ENCODE measurements around the gene RBMX.
"Not testable (repeated sequence)": the region's sequence is repeated elsewhere in the genome, so short reads cannot be mapped to it uniquely, and the experiment has no call there.

Gene RBMX

GRCh38 chrX:136880452-136881013, at the start of gene RBMX:
RBMX (minus strand) TSS chrX:136880725; CDS start chrX:136879427, 1,298 bp downstream.
- DNase-seq (ENCODE audit: low spot score): peak; percentile 92

GRCh38 chrX:136921438-136921837, 40.9 kb upstream of the RBMX start:
- not testable (repeated sequence) for DNase-seq (ENCODE audit: low spot score)

GRCh38 chrX:136920001-136920400, 39.5 kb upstream of the RBMX start:
- no peak for DNase-seq (ENCODE audit: low spot score)

- DNase-seq (ENCODE audit: low spot score): no peak
Measured at GRCh38 chrX:136916827-136917226, 36.3 kb upstream of the RBMX start.

- peak; percentile 18 for DNase-seq (ENCODE audit: low spot score)
Measured at GRCh38 chrX:136911661-136912060, 31.1 kb upstream of the RBMX start.

- no peak for DNase-seq (ENCODE audit: low spot score)
Measured at GRCh38 chrX:136911253-136911652, 30.7 kb upstream of the RBMX start.

GRCh38 chrX:136910565-136911035, 30.1 kb upstream of the RBMX start:
- DNase-seq (ENCODE audit: low spot score): no peak

GRCh38 chrX:136909706-136910564, 29.4 kb upstream of the RBMX start:
- peak; percentile 52 for DNase-seq (ENCODE audit: low spot score)

- DNase-seq (ENCODE audit: low spot score): peak; percentile 65
Measured at GRCh38 chrX:136909119-136909705, 28.7 kb upstream of the RBMX start.

- DNase-seq (ENCODE audit: low spot score): no peak
Measured at GRCh38 chrX:136907621-136908020, 27.1 kb upstream of the RBMX start.

GRCh38 chrX:136906921-136907510, 26.5 kb upstream of the RBMX start:
- DNase-seq (ENCODE audit: low spot score): no peak

- not testable (repeated sequence) for DNase-seq (ENCODE audit: low spot score)
Measured at GRCh38 chrX:136904067-136904466, 23.5 kb upstream of the RBMX start.

GRCh38 chrX:136900071-136900470, 19.5 kb upstream of the RBMX start:
- not testable (repeated sequence) for DNase-seq (ENCODE audit: low spot score)

- DNase-seq (ENCODE audit: low spot score): no peak
Measured at GRCh38 chrX:136899221-136899620, 18.7 kb upstream of the RBMX start.

- not testable (repeated sequence) for DNase-seq (ENCODE audit: low spot score)
Measured at GRCh38 chrX:136898752-136899151, 18.2 kb upstream of the RBMX start.

- DNase-seq (ENCODE audit: low spot score): no peak
Measured at GRCh38 chrX:136896121-136896914, 15.8 kb upstream of the RBMX start.

- no peak for DNase-seq (ENCODE audit: low spot score)
Measured at GRCh38 chrX:136892412-136892811, 11.9 kb upstream of the RBMX start.

- not testable (repeated sequence) for DNase-seq (ENCODE audit: low spot score)
Measured at GRCh38 chrX:136890596-136890995, 10.1 kb upstream of the RBMX start.

- no peak for DNase-seq (ENCODE audit: low spot score)
Measured at GRCh38 chrX:136889269-136889668, 8.7 kb upstream of the RBMX start.

- DNase-seq (ENCODE audit: low spot score): peak; percentile 47
Measured at GRCh38 chrX:136880003-136880451, 498 bp downstream of the RBMX start.

GRCh38 chrX:136879001-136879687, 1.4 kb downstream of the RBMX start:
- DNase-seq (ENCODE audit: low spot score): no peak

Data from CD4-positive, alpha-beta T cell treated with Interleukin-15 for 4 hours (primary cell).